GM18519 (cell line): Measurements from ENCODE around the gene SNRNP25.
"Not testable (repeated sequence)": the region's sequence is repeated elsewhere in the genome, so short reads cannot be mapped to it uniquely, and the experiment has no call there.

Experiments
- ATAC-seq: cut with Tn5 transposase; IDR thresholded peaks from one replicate; pipeline ENCODE4 v1.9.1; 2021; ENCODE audit warnings: mild to moderate bottlenecking, moderate library complexity; ENCODE audit not compliant: unreplicated experiment, low FRiP score

Gene SNRNP25

GRCh38 chr16:53346-54236 is at the start of gene SNRNP25, which contains the start of gene POLR3K:
SNRNP25 (plus strand) TSS chr16:53828; CDS start chr16:54017, 189 bp downstream.
POLR3K (minus strand) TSS chr16:53608; CDS start chr16:53586, 22 bp downstream.
- peak; percentile 85 for ATAC-seq

- ATAC-seq = no peak
Observed at GRCh38 chr16:9903-10665, 43.5 kb upstream of the SNRNP25 start.

DNA sequence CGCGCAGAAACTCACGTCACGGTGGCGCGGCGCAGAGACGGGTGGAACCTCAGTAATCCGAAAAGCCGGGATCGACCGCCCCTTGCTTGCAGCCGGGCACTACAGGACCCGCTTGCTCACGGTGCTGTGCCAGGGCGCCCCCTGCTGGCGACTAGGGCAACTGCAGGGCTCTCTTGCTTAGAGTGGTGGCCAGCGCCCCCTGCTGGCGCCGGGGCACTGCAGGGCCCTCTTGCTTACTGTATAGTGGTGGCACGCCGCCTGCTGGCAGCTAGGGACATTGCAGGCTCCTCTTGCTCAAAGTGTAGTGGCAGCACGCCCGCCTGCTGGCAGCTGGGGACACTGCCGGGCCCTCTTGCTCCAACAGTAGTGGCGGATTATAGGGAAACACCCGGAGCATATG is 42.9 kb upstream of the SNRNP25 start:
- ATAC-seq = not testable (repeated sequence)

DNA sequence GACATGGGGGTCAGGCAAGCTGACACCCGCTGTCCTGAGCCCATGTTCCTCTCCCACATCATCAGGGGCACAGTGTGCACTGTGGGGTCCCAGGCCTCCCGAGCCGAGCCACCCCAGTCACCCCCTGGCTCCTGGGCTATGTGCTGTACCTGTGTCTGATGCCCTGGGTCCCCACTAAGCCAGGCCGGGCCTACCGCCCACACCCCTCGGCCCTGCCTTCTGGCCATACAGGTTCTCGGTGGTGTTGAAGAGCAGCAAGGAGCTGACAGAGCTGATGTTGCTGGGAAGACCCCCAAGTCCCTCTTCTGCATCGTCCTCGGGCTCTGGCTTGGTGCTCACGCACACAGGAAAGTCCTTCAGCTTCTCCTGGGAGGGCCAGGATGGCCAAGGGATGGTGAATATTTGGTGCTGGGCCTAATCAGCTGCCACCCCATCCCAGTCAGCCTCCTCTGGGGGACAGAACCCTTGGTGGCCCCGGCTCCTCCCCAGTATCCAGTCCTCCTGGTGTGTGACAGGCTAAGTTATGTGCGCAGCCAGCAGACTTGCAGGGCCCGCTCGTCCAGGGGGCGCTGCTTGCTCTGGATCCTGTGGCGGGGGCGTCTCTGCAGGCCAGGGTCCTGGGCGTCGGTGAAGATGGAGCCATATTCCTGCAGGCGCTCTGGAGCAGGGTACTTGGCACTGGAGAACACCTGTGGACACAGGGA is 36.4 kb upstream of the SNRNP25 start:
- ATAC-seq = not testable (repeated sequence)

- not testable (repeated sequence) for ATAC-seq
Observed at GRCh38 chr16:20886-21285, 32.7 kb upstream of the SNRNP25 start.

DNA sequence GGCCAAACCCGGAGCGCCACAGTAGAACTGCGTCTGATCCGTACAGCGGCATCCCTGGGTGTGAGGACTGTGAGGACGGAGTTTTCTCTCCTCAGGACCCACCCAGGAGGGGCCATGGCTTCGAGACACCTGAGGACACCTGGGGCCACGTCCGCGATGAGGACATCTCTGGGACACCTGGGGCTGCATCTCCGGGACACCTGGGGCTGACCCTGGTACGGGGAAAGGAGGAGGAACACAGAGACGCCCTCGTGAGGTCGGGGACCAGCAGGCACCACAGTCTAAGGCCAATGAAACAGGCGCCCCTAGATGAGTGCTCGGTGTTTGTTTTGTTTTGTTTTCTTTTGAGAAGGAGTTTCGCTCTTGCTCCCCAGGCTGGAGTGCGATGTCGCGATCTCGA is 29.5 kb upstream of the SNRNP25 start:
- ATAC-seq = not testable (repeated sequence)

DNA sequence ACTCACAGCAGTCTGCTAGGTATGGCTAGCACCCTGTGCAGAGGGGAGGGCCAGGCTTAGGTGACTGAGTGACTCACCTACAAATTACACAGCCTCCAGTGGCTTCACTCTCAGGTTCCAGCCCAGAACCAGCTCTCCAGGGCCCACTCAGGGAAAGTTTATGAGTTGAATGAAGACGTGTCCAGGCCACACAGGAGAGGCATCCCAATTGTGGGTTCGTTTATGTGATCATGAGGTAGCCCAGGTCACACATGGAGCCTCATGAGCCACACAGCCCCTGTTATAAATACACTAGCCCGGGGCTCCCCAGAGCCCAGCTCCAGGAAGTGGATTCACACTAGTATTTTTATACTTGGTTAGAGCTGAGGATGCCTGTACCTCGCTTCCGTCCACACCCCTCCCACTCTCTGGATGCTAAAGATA is 27.7 kb upstream of the SNRNP25 start:
- peak; percentile 79 for ATAC-seq

DNA sequence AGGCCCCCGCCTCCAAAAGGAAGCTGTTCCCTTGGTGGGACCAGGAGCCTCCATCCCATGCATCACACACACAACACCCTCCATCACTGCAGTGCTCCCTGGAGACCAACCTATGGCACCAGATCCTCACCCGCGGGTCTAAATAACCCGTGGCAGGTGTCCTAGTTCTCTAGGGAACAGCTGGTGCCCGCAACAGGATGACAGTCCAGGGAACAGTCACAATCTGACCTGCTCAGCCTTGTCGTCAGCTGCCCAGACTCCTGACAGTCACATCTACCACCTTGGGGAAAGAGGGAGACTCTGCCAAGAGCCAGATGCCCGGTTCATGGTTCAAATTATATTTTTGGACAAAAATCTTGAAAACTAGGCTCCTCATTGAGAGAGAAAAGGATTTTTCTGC is 23.0 kb upstream of the SNRNP25 start:
- ATAC-seq = not testable (repeated sequence)

- not testable (repeated sequence) for ATAC-seq
Observed at GRCh38 chr16:33154-33876, 20.3 kb upstream of the SNRNP25 start.

- no peak for ATAC-seq
Observed at GRCh38 chr16:33877-34647, 19.6 kb upstream of the SNRNP25 start.

GRCh38 chr16:34648-34987 is 19.0 kb upstream of the SNRNP25 start:
- ATAC-seq = no peak

GRCh38 chr16:35011-35677 is 18.5 kb upstream of the SNRNP25 start:
- no peak for ATAC-seq

DNA sequence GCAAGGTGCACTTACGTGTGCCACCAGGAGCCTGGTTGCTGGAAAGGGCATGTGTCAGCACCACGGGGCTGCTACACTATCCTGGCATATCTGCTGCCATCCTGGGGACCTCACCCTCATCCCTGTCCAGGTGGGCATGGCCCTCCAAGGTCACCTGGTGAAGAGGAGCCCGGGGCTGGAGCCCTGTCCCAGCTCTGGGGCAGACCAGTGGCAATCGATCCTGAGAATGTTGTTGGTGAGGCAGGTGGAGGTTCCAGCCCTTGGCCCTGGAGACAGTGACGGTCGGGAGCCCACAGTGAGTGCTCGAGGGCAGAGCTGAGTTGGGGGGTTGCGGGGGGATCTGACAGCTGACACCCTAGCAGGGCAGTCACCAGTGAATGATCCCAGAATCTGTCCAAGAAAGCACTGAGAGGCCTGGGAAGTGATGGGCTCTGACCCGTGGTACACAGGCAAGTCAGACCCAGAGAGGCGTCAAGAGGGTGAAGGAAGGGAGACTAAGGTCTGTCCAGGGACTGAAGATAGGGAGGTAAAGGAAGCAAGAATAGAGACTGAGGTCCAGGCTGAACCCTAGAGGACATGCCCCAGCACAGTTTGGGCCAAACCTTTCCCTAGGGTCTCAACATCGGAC is 17.8 kb upstream of the SNRNP25 start:
- no peak for ATAC-seq

DNA sequence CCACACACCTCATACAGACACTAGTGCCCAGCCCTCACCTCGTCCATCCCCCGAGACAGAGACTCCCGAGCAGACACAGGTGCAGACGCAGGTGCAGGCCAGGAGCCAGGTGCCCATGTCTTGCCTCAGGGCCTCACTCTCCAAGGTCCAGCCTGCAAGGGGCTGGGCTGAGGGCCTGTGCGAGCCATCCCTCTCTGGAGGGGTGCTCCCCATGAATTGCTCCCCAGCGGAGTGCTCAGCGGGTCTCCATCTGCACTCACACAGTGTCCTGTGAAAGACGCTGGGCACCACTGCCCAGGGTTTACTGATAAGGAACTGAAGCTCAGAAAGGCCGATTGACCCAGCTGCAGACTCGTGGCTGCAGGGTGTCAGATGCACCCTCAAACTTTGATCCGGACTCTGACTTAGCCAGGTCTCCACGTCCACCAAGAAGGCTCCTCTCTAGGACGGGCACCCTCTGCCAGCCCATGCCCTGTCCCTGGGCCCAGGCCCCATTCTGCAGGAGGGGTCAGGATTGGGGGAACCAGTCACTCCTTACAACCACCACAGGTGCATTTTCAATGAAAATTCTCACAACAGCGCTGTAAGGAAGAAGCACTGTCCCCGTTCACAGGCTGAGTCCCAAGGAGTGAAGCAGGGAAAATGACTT is 17.2 kb upstream of the SNRNP25 start:
- ATAC-seq = no peak

DNA sequence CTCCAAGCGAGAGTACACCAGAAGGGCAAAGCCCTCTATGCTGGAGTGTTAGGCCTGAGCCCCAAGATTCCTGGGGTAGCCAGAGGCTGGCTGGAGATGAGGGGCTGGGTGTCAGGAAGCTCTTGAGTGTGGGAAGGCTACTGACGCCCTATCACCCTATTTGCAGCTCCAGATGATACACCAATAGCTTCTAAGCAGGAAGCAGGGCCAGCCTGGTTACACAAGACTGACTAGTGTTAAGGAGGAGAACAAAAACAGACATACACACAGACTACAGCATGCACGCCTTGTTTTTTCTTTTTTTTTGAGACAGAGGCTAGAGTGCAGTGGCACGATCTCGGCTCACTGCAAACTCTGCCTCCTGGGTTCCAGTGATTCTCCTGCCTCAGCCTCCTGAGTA is 16.1 kb upstream of the SNRNP25 start:
- no peak for ATAC-seq

GRCh38 chr16:38206-38605 is 15.4 kb upstream of the SNRNP25 start:
- not testable (repeated sequence) for ATAC-seq

DNA sequence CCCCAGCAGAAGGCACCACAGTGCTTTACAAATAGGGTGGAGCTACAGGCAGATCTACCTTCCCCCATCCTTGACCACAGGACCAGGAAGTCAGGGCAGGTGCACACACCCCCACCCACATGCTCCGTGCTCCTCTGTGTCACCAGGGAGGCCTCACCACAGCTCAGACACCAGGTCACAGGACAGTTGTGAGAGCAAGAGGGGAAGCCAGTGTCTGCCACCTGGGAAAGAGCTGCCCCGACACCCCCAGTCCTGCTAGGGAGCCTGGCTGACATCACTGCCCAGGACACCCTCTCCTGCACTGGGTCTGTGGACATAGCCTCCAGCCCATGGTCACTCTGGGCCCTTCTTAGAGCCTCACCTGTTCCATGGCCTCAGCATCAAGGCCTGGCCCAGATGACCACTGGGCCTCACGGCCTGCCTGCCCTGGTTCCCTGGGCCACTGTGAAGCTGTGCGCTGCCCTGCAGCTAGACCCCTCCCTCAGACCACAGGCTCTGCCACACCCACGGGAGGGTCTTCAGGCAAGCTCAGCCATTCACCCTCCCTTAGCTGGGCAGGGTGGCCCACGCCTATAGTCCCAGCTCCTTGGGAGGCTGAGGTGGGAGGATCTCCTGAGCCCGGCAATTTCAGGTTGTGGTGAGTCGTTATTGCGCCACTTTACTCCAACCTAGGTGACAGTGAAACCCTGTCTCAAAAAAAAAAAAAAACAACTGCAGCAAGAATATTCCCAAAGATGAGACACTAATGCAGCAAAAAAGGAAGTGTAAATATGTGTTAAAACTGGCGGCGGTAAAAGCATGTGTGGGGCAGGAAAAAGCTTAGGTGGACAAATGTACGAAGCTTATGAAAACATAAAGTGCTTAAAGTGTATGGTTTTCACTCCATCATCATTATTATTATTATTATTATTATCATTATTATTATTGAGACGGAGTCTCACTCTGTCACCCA is 14.4 kb upstream of the SNRNP25 start:
- ATAC-seq = no peak
